ENCODE results near the gene GTF2H4. TPM values are rescaled to one million over a fixed set of nuclear protein-coding genes. Genes with fewer than 3 reads are reported as not detected.

GTF2H4 gene
- total and polyA plus RNA-seq, 2 of the 8 experiments (the other 6 are each of a cell fraction or from before 2014, with no cell fraction given): 42.3 to 53.4 TPM

- peaks cover 0 to 3% (median under 1%) of the 10 kb centered on the region in 4 experiments; a peak in 2 of 7 replicates for H3K4me1 ChIP-seq (replicated peaks in 1 of 4; ENCODE audit: control insufficient read depth in 3 of 4, insufficient read depth in 4 of 4, low read length in 3 of 4)
- no peak overlapping the region for H2BK12ac ChIP-seq (ENCODE audit: low read depth, low read length)
- CTCF ChIA-PET (ENCODE audit: partially characterized antibody): interaction anchor here (0.8 to 16.0 kb wide), 7 partner anchors 8 to 157 kb away, joined by 3 to 285 read pairs (median 10); partner anchors contain the start of genes MUCL3 and VARS2
- no peak overlapping the region for H3K4ac ChIP-seq (replicated peaks; ENCODE audit: insufficient read length, low read depth, low read length)
- no peak overlapping the region for H2AK5ac ChIP-seq (ENCODE audit: low read depth, low read length)
- no peak overlapping the region for H3K9ac ChIP-seq (replicated peaks in 1 of 4; ENCODE audit: extremely low read depth in 1 of 4, low read depth in 3 of 4, low read length in 3 of 4)
- no peak overlapping the region for H2BK120ac ChIP-seq (replicated peaks; ENCODE audit: low read depth, low read length)
- H3K79me2 ChIP-seq (ENCODE audit: control insufficient read depth in 1 of 2, insufficient read depth in 2 of 2, low read length in 2 of 2): no peaks in the 10 kb centered on the region
- 87% methylated on average over 4 of the region's 4 CpGs; no CpG with 5 or more reads in 1 of the 2 experiments for WGBS, 2 experiments (ENCODE audit: extremely low coverage in 1 of 2, insufficient coverage in 1 of 2, insufficient read length in 1 of 2, insufficient replicate concordance in 2 of 2, low coverage in 1 of 2, low lambda C conversion rate in 2 of 2, missing lambda C conversion rate in 1 of 2)
- no peak overlapping the region for H3K23ac ChIP-seq (ENCODE audit: insufficient read length)
- no peaks in the 10 kb centered on the region for H3K27me3 ChIP-seq (replicated peaks in 1 of 4; ENCODE audit: control insufficient read depth in 3 of 4, extremely low read depth in 1 of 4, insufficient read depth in 3 of 4, low read length in 3 of 4)
- H3K23me2 ChIP-seq (ENCODE audit: low read depth, low read length): 0 out of 2 replicates have a peak, but pooled peaks cover 3% of the 10 kb centered on the region
- H3K4me2 ChIP-seq (ENCODE audit: insufficient read depth in 1 of 2, low read depth in 2 of 2, low read length in 2 of 2): no peak overlapping the region
- no peak overlapping the region for H3K18ac ChIP-seq (ENCODE audit: extremely low read depth, low read length)
- TF ChIP-seq BACH1 (IDR thresholded peaks at IDR 0.05; ENCODE audit: low read length) (no peak), TAF7 (optimal IDR thresholded peaks at IDR 0.05; ENCODE audit: borderline replicate concordance, low read depth, low read length) (no peak), HDAC2 (IDR thresholded peaks at IDR 0.05; ENCODE audit: borderline replicate concordance in 1 of 2, low read depth in 2 of 2, low read length in 2 of 2) (no peak)
- peaks cover 0 to 6% of the 10 kb centered on the region in 2 experiments; a peak in 2 of 4 replicates for H3K9me3 ChIP-seq (ENCODE audit: insufficient read depth in 2 of 2, low read depth in 1 of 2, low read length in 1 of 2)
- no peak overlapping the region for H3K4me3 ChIP-seq (ENCODE audit: extremely low read depth in 1 of 4, insufficient read depth in 2 of 4, low read depth in 3 of 4, low read length in 4 of 4)
- no peak overlapping the region for H4K8ac ChIP-seq (ENCODE audit: extremely low read depth, insufficient read depth, low read length)
- H2BK15ac ChIP-seq (ENCODE audit: low read length): no peak overlapping the region
- no peak overlapping the region for H2BK5ac ChIP-seq (ENCODE audit: low read depth, low read length)
- no peak for FAIRE-seq
- no peak overlapping the region for H3K56ac ChIP-seq (replicated peaks; ENCODE audit: insufficient read length, low read depth, low read length)
- H2AFZ ChIP-seq (ENCODE audit: low read length): no peak overlapping the region
- no peaks in the 10 kb centered on the region for H3K79me1 ChIP-seq (ENCODE audit: low read depth, low read length)
- no peak overlapping the region for H3K27ac ChIP-seq (ENCODE audit: low read depth, low read length)
- no peak overlapping the region for H3K14ac ChIP-seq (ENCODE audit: insufficient read length)
- H4K5ac ChIP-seq (ENCODE audit: insufficient read length, low read depth, low read length): no peak overlapping the region
- no peaks in the 10 kb centered on the region for H4K20me1 ChIP-seq (replicated peaks in 1 of 2; ENCODE audit: control insufficient read depth in 1 of 2, insufficient read depth in 2 of 2, low read length in 2 of 2)
- POLR2A ChIA-PET (ENCODE audit: partially characterized antibody): interaction anchor here (0.8 to 3.6 kb wide), 4 partner anchors 11 to 104 kb away, joined by 3 to 22 read pairs (median 3); partner anchors contain the start of gene VARS2
- DNase-seq (ENCODE audit: low read depth in 1 of 2, low spot score in 2 of 2): no peak
- H2BK20ac ChIP-seq (ENCODE audit: low read length): no peak overlapping the region
- H3K36me3 ChIP-seq (ENCODE audit: control insufficient read depth in 2 of 4, insufficient read depth in 4 of 4, low read length in 3 of 4): peaks cover 3 to 31% (median 14%) of the 10 kb centered on the region in 4 experiments; a peak in 7 of 8 replicates
- H4K91ac ChIP-seq (replicated peaks; ENCODE audit: insufficient read length, low read length): no peak overlapping the region
Observed at GRCh38 chr6:30926644-30927043, 18.6 kb downstream of the GTF2H4 start.

Measured in H1 (cell line).